GM12875 (cell line): ENCODE results near the gene KRTAP12-1.

Experiments
- H3K4me3 ChIP-seq: one replicate; pipeline ENCODE4 v1.5.1; 2011; ENCODE audit warnings: low read depth, low read length, control low read depth
- TF ChIP-seq, protein P1 (sequence below): IDR thresholded peaks from 2 replicates; pipeline ENCODE4 v1.5.1; 2011; ENCODE audit warnings: low read depth, mild to moderate bottlenecking, control low read depth, inconsistent platforms, low read length, moderate library complexity, borderline replicate concordance; ENCODE audit not compliant: insufficient read depth

The KRTAP12-1 gene

DNA sequence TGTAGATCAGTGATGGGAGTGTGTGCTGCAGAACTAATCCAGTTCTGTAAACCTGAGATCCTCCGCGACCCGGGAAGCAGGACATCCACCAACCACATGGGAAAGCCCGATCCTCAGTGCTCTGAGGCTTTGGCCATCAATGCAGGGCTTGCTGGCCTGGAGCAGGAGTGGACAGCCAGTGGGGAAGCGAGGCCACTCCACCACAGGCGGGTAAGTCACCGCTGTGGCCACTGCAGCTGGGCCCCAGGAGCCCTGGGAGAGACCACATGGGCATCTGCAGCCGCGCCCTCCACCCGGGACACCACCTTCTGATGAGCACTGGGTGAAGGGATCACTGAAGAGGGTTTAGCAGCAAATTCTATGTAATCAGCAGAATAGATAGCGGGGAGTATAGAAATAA, 811 bp downstream of the KRTAP12-1 start:
- H3K4me3 ChIP-seq, result no peak overlapping the region
- TF ChIP-seq, protein P1, sequence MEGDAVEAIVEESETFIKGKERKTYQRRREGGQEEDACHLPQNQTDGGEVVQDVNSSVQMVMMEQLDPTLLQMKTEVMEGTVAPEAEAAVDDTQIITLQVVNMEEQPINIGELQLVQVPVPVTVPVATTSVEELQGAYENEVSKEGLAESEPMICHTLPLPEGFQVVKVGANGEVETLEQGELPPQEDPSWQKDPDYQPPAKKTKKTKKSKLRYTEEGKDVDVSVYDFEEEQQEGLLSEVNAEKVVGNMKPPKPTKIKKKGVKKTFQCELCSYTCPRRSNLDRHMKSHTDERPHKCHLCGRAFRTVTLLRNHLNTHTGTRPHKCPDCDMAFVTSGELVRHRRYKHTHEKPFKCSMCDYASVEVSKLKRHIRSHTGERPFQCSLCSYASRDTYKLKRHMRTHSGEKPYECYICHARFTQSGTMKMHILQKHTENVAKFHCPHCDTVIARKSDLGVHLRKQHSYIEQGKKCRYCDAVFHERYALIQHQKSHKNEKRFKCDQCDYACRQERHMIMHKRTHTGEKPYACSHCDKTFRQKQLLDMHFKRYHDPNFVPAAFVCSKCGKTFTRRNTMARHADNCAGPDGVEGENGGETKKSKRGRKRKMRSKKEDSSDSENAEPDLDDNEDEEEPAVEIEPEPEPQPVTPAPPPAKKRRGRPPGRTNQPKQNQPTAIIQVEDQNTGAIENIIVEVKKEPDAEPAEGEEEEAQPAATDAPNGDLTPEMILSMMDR, result no peak

DNA sequence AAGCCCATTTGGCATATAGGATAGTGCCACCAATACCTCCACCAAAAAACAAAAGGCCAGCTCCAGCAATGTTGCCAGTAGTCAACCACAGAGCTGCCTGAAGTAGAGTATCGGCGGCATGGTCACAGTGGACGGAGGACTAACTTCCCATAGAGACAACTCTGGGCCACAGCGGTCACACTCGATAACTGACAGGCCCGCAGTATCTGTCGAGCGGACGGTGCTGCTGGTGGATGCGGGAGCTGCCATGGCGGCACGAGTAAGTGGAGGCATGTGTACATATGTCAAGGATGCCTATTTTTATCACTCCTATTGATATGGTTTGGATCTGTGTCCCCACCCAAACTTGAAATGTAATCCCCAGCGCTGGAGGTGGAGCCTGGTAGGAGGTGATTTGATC, 4.1 kb downstream of the KRTAP12-1 start:
- TF ChIP-seq, protein P1, result no peak
- H3K4me3 ChIP-seq, result no peak overlapping the region

DNA sequence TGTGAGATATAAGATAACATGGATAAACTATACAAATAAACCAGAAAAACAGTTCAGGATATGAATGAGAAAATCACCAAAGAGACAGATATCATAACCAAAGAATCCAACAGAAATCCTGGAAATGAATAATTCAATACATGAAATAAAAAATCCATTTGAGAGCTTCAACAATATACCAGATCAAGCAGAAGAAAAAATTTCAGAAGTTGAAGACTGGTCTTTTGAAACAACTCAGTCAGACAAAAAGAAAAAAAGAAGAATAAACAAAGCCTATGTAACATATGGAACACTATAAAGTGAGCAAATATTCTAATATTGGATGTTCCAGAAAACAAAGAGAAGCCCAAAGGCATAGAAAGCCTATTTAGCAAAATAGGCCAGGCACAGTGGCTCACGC, 10.1 kb downstream of the KRTAP12-1 start:
- TF ChIP-seq, protein P1, result no peak
- no peak overlapping the region for H3K4me3 ChIP-seq

DNA sequence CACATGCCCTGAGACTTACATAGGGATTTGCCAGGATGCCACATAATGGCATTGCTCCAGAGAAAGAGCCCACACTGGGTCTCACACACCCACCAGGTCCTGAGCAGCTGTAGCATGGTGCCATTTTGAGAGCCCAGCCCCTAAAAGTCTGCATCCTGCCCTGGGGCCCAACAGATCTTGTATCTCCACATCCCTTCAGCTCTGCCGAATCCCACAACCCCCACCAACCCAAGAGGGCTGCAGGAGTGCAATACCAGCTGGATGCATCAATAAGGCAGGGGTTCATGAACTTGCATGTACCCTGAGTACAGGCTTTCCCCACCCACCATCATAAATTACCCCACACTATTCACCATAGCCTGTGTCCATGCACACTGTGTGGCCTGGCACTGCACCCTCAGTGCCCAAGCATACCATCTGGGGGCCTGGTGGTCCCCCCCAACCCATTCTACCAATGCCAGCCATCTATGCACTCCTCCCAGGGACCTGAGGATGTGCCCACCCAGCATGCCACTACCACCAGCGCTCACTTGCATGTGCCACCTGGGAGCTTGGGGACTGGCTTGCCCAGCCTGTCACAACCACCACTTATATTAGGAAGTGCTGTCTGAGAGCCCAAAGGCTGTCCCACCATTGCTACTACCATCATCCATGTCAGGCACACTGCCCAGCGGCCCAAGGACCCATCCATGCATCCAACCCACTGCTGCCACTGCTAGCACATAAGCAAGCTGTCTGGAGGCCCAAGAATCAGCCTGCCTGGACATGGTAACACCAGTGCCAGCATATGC, 11.1 kb downstream of the KRTAP12-1 start:
- TF ChIP-seq, protein P1, result no peak
- H3K4me3 ChIP-seq, result no peak overlapping the region

DNA sequence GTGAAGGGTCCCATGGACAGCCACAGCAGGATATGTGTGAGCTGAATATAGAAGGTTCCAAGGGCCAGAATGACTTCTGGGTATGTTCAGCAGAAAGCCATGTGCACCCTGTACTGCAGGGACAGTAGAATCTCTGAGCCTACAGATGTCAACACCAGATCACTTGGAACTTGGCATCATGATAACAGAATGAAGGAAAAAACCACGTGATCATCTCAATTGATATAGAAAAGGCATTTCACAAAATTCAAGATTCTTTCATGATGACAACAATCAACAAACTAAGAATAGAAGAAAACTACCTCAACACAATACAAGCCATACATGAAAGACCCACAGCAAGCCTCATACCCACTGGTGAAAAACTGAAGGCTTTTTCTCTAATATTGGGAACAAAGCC, 14.4 kb downstream of the KRTAP12-1 start:
- no peak overlapping the region for H3K4me3 ChIP-seq
- TF ChIP-seq, protein P1, result no peak

DNA sequence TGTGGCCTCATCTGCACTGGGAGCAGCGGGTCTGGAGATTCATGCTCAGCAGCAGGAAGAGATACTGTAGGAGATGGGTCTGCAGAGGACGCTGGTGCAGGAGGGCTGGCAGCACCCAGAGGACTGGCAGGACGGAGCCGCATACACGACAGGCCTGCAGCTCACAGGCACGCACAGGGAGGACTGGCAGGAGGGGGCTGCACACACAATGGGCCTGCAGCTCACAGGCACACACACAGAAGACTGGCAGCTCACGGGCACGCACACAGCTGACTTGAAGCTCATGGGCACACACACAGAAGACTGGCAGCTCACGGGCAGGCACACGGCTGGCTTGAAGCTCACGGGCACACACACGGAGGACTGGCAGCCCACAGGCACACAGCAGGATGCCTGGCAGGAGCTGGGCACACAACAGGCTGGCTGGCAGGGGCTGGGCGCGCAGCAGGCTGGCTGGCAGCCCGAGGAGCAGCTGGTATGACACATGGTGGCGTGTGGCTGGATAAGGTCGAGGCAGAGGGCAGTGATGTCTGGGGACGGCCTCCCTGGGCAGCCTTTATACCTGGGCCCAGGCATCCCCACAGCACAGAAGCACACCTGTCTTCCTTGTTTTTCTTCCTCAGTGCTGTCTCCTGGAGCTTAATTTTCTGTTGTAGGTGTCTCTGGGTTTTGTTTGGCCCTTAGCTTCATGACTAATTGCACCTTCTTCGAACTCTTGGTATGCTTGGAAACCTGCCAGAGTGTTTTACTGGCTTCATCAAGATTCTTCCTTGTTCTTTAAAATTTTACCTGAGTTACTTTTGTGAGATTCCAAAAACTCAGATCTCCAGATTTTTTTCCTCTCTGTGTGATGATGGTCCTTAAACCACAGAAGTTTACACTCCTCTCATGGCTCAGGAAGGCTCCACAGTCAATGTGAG, 15.3 kb downstream of the KRTAP12-1 start, which contains the start of gene KRTAP12-2:
Gene KRTAP12-2 (minus strand): TSS at position 527 of the 920 bp plus-strand sequence. CDS start 41 bp downstream, at position 486.
- TF ChIP-seq, protein P1, result no peak
- no peak within 1 kb of the TSS for H3K4me3 ChIP-seq
